ENCODE data around the gene REEP3.
"Not testable (repeated sequence)": the region's sequence is repeated elsewhere in the genome, so short reads cannot be mapped to it uniquely, and the experiment has no call there.

The REEP3 gene

GRCh38 chr10:63549810-63550209 is 28.6 kb downstream of the REEP3 start:
- no peak for DNase-seq (ENCODE audit: low read depth in 2 of 2)

- DNase-seq (ENCODE audit: low read depth in 2 of 2) = no peak
These were observed 31.8 kb downstream of the REEP3 start for GRCh38 chr10:63553031-63553430.

GRCh38 chr10:63553473-63553872 is 32.3 kb downstream of the REEP3 start:
- DNase-seq (ENCODE audit: low read depth in 2 of 2) = no peak

- peak in 1 of 2 donors; percentile 2 for DNase-seq (ENCODE audit: low read depth in 2 of 2)
These were observed 33.5 kb downstream of the REEP3 start for GRCh38 chr10:63554657-63555056.

- no peak for DNase-seq (ENCODE audit: low read depth in 2 of 2)
These were observed 34.1 kb downstream of the REEP3 start for GRCh38 chr10:63555330-63555729.

GRCh38 chr10:63558132-63558784 is 37.1 kb downstream of the REEP3 start:
- no peak for DNase-seq (ENCODE audit: low read depth in 2 of 2)

- no peak for DNase-seq (ENCODE audit: low read depth in 2 of 2)
These were observed 40.1 kb downstream of the REEP3 start for GRCh38 chr10:63561341-63561740.

- no peak for DNase-seq (ENCODE audit: low read depth in 2 of 2)
These were observed 41.2 kb downstream of the REEP3 start for GRCh38 chr10:63562391-63562790.

- DNase-seq (ENCODE audit: low read depth in 2 of 2) = no peak
These were observed 41.7 kb downstream of the REEP3 start for GRCh38 chr10:63562857-63563256.

- no peak for DNase-seq (ENCODE audit: low read depth in 2 of 2)
These were observed 42.4 kb downstream of the REEP3 start for GRCh38 chr10:63563623-63564022.

GRCh38 chr10:63564731-63565130 is 43.5 kb downstream of the REEP3 start:
- DNase-seq (ENCODE audit: low read depth in 2 of 2) = not testable (repeated sequence)

GRCh38 chr10:63573068-63573697 is 52.0 kb downstream of the REEP3 start:
- no peak for DNase-seq (ENCODE audit: low read depth in 2 of 2)

- no peak for DNase-seq (ENCODE audit: low read depth in 2 of 2)
These were observed 52.8 kb downstream of the REEP3 start for GRCh38 chr10:63574011-63574410.

- DNase-seq (ENCODE audit: low read depth in 2 of 2) = no peak
These were observed 55.3 kb downstream of the REEP3 start for GRCh38 chr10:63576501-63576900.

- no peak for DNase-seq (ENCODE audit: low read depth in 2 of 2)
These were observed 57.3 kb downstream of the REEP3 start for GRCh38 chr10:63578501-63578900.

GRCh38 chr10:63579371-63580014 is 58.3 kb downstream of the REEP3 start:
- DNase-seq (ENCODE audit: low read depth in 2 of 2) = no peak

GRCh38 chr10:63582690-63583089 is 61.5 kb downstream of the REEP3 start:
- no peak for DNase-seq (ENCODE audit: low read depth in 2 of 2)

GRCh38 chr10:63583397-63583796 is 62.2 kb downstream of the REEP3 start:
- DNase-seq (ENCODE audit: low read depth in 2 of 2) = no peak

- no peak for DNase-seq (ENCODE audit: low read depth in 2 of 2)
These were observed 62.9 kb downstream of the REEP3 start for GRCh38 chr10:63583909-63584724.

- no peak for DNase-seq (ENCODE audit: low read depth in 2 of 2)
These were observed 63.5 kb downstream of the REEP3 start for GRCh38 chr10:63584725-63585035.

GRCh38 chr10:63585041-63585440 is 63.8 kb downstream of the REEP3 start:
- no peak for DNase-seq (ENCODE audit: low read depth in 2 of 2)

GRCh38 chr10:63586043-63586442 is 64.8 kb downstream of the REEP3 start:
- no peak for DNase-seq (ENCODE audit: low read depth in 2 of 2)

GRCh38 chr10:63587191-63587590 is 66.0 kb downstream of the REEP3 start:
- no peak for DNase-seq (ENCODE audit: low read depth in 2 of 2)

Data from stimulated activated CD4-positive, alpha-beta T cell treated with anti-CD3 and anti-CD28 coated beads, Interleukin-4, amount 100 ng/mL, for 48 hours (primary cell).